ENCODE measurements around the gene EHMT1.
A peak's percentile ranks its signal among the peaks of the same experiment; 100 is the strongest.

Gene EHMT1

DNA sequence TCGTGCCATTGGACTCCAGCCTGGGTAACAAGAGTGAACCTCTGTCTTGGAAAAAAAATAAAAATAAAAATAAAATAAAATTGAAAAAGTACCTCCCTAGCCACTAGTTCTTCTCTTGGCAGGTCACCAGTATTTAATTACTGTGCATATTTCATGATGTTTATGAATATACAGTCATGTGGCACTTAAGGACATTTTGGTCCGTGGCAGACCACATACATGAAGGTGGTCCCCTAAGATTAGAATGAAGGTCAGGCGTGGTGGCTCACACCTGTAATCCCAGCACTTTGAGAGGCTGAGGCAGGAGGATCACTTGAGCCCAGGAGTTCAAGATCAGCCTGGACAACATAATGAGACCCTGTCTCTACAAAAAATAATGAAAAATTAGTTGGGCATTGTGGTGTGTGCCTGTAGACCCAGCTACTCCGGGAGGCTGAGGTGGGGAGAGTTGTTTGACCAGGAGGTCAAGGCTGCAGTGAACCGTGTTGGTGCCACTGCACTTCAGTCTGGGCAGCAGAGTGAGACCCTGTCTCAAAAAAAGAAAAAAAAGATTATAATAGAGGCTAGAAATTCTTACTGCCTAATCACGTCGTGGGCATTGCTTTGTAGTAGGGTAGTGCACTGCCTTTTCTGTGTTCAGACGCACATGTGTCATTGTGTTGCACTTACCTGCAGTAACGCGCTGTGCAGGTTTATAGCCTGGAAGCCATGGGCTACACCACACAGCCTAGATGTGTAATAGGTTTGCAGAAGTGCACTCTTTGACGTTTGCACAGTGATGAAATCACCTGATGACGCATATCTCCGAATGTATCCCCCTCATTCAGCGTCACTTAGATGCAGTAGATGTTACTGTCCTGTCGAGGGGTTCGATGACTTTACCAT is 12.8 kb downstream of the EHMT1 start:
- Histone ChIP-seq H3K4me3 (replicated peaks; ENCODE audit: insufficient read depth, low read length) (no peak overlapping the region), H3K27ac (replicated peaks) (no peak overlapping the region; the same call in 1 of the 2 replicates), H3K27me3 (ENCODE audit: insufficient read depth, poor library complexity, severe bottlenecking) (no peaks in the 10 kb centered on the region)
- TF ChIP-seq SPI1 (IDR thresholded peaks at IDR 0.05; ENCODE audit: borderline replicate concordance, low read depth), result peak; percentile 12; the same call in 1 of the 2 replicates
- TF ChIP-seq, protein P1, sequence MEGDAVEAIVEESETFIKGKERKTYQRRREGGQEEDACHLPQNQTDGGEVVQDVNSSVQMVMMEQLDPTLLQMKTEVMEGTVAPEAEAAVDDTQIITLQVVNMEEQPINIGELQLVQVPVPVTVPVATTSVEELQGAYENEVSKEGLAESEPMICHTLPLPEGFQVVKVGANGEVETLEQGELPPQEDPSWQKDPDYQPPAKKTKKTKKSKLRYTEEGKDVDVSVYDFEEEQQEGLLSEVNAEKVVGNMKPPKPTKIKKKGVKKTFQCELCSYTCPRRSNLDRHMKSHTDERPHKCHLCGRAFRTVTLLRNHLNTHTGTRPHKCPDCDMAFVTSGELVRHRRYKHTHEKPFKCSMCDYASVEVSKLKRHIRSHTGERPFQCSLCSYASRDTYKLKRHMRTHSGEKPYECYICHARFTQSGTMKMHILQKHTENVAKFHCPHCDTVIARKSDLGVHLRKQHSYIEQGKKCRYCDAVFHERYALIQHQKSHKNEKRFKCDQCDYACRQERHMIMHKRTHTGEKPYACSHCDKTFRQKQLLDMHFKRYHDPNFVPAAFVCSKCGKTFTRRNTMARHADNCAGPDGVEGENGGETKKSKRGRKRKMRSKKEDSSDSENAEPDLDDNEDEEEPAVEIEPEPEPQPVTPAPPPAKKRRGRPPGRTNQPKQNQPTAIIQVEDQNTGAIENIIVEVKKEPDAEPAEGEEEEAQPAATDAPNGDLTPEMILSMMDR (IDR thresholded peaks at IDR 0.05; ENCODE audit: insufficient read depth, low read length), result no peak
- DNase-seq (ENCODE audit: low read depth in 1 of 2, low spot score in 1 of 2), result peak in 1 of 2 experiments; percentile 39

DNA sequence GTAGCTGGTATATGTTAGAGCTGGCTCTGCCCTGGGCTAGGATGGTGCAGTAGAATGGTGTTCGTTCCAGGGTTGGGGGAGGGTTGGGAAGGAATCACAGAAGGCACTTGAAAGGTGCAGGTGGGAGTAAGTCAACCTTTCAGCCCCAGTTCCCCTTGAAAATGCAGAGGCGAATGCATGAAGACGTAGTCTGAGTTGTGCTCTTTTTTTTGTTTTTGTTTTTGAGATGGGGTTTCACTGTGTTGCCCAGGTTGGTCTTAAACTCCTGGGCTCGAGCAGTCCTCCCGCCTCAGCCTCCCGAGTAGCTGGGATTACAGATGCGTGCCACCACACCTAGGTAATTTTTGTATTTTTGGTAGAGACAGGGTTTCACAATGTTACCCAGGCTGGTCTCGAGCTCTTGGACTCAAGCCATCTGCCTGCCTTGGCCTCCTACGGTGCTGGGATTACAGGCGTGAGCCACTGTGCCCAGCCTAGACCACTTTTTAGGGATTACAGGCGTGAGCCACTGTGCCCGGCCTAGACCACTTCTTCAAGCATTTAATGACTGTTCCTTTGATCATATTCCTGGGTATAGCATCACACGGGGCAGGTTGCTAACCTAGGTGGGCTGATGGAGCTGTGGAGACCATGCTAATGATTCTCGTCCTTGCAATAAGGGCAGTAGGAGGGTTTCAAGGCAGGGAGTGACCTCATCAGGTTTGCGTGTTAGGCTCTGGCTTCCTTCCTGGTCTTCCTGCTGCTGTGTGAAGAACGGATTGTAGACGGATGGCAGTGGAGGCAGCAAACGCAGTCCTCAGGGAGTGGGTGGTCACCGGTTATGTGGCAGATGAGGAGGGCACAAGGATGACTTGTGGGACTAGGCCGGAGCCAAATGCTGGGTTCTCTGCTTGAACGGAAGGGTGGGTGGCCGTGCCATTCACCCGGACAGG is 13.7 kb downstream of the EHMT1 start:
- Histone ChIP-seq H3K27ac (replicated peaks) (no peak overlapping the region), H3K27me3 (ENCODE audit: insufficient read depth, poor library complexity, severe bottlenecking) (no peaks in the 10 kb centered on the region), H3K4me3 (replicated peaks; ENCODE audit: insufficient read depth, low read length) (no peak overlapping the region)
- TF ChIP-seq, protein P1 (IDR thresholded peaks at IDR 0.05; ENCODE audit: insufficient read depth, low read length), result no peak
- TF ChIP-seq SPI1 (IDR thresholded peaks at IDR 0.05; ENCODE audit: borderline replicate concordance, low read depth) (no peak), POLR2AphosphoS5 (IDR thresholded peaks at IDR 0.05; ENCODE audit: low read depth) (no peak), GABPA (IDR thresholded peaks at IDR 0.05; ENCODE audit: low read depth) (no peak)
- TF ChIP-seq, protein P2, sequence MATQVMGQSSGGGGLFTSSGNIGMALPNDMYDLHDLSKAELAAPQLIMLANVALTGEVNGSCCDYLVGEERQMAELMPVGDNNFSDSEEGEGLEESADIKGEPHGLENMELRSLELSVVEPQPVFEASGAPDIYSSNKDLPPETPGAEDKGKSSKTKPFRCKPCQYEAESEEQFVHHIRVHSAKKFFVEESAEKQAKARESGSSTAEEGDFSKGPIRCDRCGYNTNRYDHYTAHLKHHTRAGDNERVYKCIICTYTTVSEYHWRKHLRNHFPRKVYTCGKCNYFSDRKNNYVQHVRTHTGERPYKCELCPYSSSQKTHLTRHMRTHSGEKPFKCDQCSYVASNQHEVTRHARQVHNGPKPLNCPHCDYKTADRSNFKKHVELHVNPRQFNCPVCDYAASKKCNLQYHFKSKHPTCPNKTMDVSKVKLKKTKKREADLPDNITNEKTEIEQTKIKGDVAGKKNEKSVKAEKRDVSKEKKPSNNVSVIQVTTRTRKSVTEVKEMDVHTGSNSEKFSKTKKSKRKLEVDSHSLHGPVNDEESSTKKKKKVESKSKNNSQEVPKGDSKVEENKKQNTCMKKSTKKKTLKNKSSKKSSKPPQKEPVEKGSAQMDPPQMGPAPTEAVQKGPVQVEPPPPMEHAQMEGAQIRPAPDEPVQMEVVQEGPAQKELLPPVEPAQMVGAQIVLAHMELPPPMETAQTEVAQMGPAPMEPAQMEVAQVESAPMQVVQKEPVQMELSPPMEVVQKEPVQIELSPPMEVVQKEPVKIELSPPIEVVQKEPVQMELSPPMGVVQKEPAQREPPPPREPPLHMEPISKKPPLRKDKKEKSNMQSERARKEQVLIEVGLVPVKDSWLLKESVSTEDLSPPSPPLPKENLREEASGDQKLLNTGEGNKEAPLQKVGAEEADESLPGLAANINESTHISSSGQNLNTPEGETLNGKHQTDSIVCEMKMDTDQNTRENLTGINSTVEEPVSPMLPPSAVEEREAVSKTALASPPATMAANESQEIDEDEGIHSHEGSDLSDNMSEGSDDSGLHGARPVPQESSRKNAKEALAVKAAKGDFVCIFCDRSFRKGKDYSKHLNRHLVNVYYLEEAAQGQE (IDR thresholded peaks at IDR 0.05; ENCODE audit: insufficient replicate concordance, low read depth), result no peak
- DNase-seq (ENCODE audit: low read depth in 1 of 2, low spot score in 1 of 2), result no peak

DNA sequence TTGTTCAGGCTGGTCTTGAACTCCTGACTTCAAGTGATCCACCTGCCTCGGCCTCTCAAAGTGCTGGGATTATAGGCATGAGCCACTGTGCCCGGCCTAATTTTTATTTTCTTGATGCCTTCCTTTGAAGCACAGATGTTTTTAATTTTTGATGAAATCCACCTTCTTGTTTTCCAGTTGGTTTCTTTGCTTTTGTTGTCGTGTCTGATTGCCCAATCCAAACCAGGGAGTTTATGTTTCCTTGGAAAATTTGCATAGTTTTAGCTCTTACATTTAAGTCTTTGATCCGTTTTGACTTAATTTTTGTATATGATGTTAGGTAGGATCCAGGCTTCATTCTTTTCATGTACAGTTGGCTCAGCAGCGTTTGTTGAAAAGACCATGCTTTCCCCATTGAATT is 15.2 kb downstream of the EHMT1 start:
- no peaks in the 10 kb centered on the region for H3K27me3 ChIP-seq (ENCODE audit: insufficient read depth, poor library complexity, severe bottlenecking)
- TF ChIP-seq POLR2AphosphoS5 (IDR thresholded peaks at IDR 0.05; ENCODE audit: low read depth), result no peak
- TF ChIP-seq, protein P1 (IDR thresholded peaks at IDR 0.05; ENCODE audit: insufficient read depth, low read length), result no peak
- no peak for TF ChIP-seq GABPA (IDR thresholded peaks at IDR 0.05; ENCODE audit: low read depth)
- no peak overlapping the region for H3K27ac ChIP-seq (replicated peaks)
- H3K4me3 ChIP-seq (replicated peaks; ENCODE audit: insufficient read depth, low read length), result no peak overlapping the region
- no peak for DNase-seq (ENCODE audit: low read depth in 1 of 2, low spot score in 1 of 2)

DNA sequence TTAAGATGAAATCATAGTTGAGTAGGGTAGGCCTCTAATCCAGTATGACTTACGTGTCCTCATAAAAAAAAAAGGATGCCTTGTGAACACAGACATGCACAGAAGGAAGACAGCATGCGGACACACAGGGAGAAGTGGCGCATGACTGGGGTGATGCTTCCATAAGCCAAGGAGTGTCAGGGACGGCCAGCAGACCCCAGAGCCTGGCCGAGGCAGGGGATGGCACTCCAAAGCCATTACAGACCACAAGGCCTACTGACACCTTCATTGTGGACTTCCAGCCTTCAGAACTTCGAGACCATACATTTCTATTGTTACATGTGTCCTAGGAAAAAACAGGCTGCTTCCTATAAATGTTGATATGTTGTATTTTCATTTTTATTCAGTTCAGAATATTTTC is 19.9 kb downstream of the EHMT1 start:
- H3K27ac ChIP-seq (replicated peaks), result no peak overlapping the region
- DNase-seq (ENCODE audit: low read depth in 1 of 2, low spot score in 1 of 2), result no peak
- no peak overlapping the region for H3K4me3 ChIP-seq (replicated peaks; ENCODE audit: insufficient read depth, low read length)
- H3K27me3 ChIP-seq (ENCODE audit: insufficient read depth, poor library complexity, severe bottlenecking), result no peaks in the 10 kb centered on the region
- TF ChIP-seq POLR2AphosphoS5 (IDR thresholded peaks at IDR 0.05; ENCODE audit: low read depth), result no peak
- TF ChIP-seq SPI1 (IDR thresholded peaks at IDR 0.05; ENCODE audit: borderline replicate concordance, low read depth), result no peak
- TF ChIP-seq, protein P1 (IDR thresholded peaks at IDR 0.05; ENCODE audit: insufficient read depth, low read length), result no peak
- TF ChIP-seq GABPA (IDR thresholded peaks at IDR 0.05; ENCODE audit: low read depth), result no peak
- TF ChIP-seq, protein P2 (IDR thresholded peaks at IDR 0.05; ENCODE audit: insufficient replicate concordance, low read depth), result no peak
